Transverse colon (tissue), 4 donors: Measurements from ENCODE around the gene PPP1R14B. TPM values are rescaled to one million over a fixed set of nuclear protein-coding genes. Genes with fewer than 3 reads are reported as not detected.
A peak's percentile ranks its signal among the peaks of the same experiment; 100 is the strongest.

ENCODE experiments used
- DNase-seq: peaks from one replicate; pipeline ENCODE4 v3.0.0-alpha.2; 2019
- H3K27ac ChIP-seq, 4 donors: fragments of 200-600 bp; sonication (generic); 2 replicates each; pipeline ENCODE4 v1.5.1; 2016 to 2018; ENCODE audit warnings: inconsistent platforms in 4 of 4
- H3K27me3 ChIP-seq: fragments of 200-600 bp; sonication (generic); 2 replicates; pipeline ENCODE4 v1.5.1; 2017; ENCODE audit warnings: inconsistent platforms
- H3K36me3 ChIP-seq, 4 donors: fragments of 200-600 bp; sonication (generic); 2 replicates each; pipeline ENCODE4 v1.5.1; 2017 to 2019; ENCODE audit warnings: inconsistent platforms in 4 of 4
- H3K4me1 ChIP-seq, 4 donors: fragments of 200-600 bp; sonication (generic); 2 replicates each; pipeline ENCODE4 v1.5.1; 2017 to 2020; ENCODE audit warnings: inconsistent platforms in 4 of 4
- H3K4me3 ChIP-seq, 4 donors: fragments of 200-600 bp; sonication (generic); 1 replicate in 1 of 4; 2 replicates in 3 of 4; pipeline versions ENCODE4 v1.5.1 to v1.6.1; 2017 to 2019; ENCODE audit warnings: inconsistent platforms in 4 of 4
- H3K9me3 ChIP-seq, 2 donors: fragments of 200-600 bp; sonication (generic); 2 replicates each; pipeline ENCODE4 v1.5.1; 2017 to 2019; ENCODE audit warnings: inconsistent platforms in 2 of 2
- CTCF ChIP-seq, 5 experiments: fragments of 200-600 bp in 3 of 5; fragments of 450-650 bp in 2 of 5; sonication (generic) in 3 of 5; IDR thresholded peaks; 1 replicate in 2 of 5; 2 replicates in 3 of 5; pipeline ENCODE4 v1.5.1; 2016 to 2017; ENCODE audit warnings: antibody characterized with exemption in 5 of 5, inconsistent platforms in 3 of 5, mild to moderate bottlenecking in 2 of 5, moderate library complexity in 1 of 5
- EP300 ChIP-seq: sonication (generic); formaldehyde crosslinking; IDR thresholded peaks from one replicate; pipeline ENCODE4 v1.6.1; 2017; ENCODE audit warnings: antibody characterized with exemption, low read depth
- POLR2A ChIP-seq: fragments of 450-650 bp; IDR thresholded peaks from one replicate; pipeline ENCODE4 v1.6.1; 2016; ENCODE audit warnings: antibody characterized with exemption, mild to moderate bottlenecking, moderate library complexity
- POLR2AphosphoS5 ChIP-seq, 3 donors: sonication (generic); formaldehyde crosslinking; IDR thresholded peaks; one replicate each; pipeline ENCODE4 v1.6.1; 2016; ENCODE audit warnings: antibody characterized with exemption in 3 of 3
- WGBS, 2 donors: methylation state at CpG; one replicate each; pipeline ENCODE4 v1.1.5; 2018; ENCODE audit warnings: low coverage in 1 of 2; 5-methylcytosine and 5-hydroxymethylcytosine counted together
- in situ Hi-C, 4 donors: fragments of 200-750 bp; cut with MboI; loops; one replicate each; pipeline versions ENCODE4 v1.15.0 to v1.15.1; 2017; ENCODE audit warnings: low sequenced_read_pairs in 3 of 4, low pct_ligation_motif_present in 1 of 4, low pct_unique_long_range_greater_than_20kb in 1 of 4
- intact Hi-C: fragments of 100-400 bp; cut with DNase I; formaldehyde crosslinking; loops from one replicate; pipeline ENCODE4 v1.15.1; 2023; ENCODE audit warnings: low total_unique reads
- total RNA-seq, 4 donors: library from RNA; depleted of rRNA; stranded (reverse); fragments of >200 nt; gene quantifications; one replicate each; pipeline ENCODE4 v1.1.0, GENCODE V29; 2016

The PPP1R14B gene
- total RNA-seq, 4 donors from 2014 or later, result 62.8 to 80.4 (median 73.2) TPM

GRCh38 chr11:64254326-64254725 is 7.6 kb upstream of the PPP1R14B start:
- Histone ChIP-seq H3K4me3 (no peak overlapping the region), H3K36me3 (peaks cover 0 to 29% (median 0%) of the 10 kb centered on the region in 4 donors), H3K27me3 (no peaks in the 10 kb centered on the region), H3K27ac (no peak overlapping the region), H3K4me1 (peaks cover 15 to 36% (median 23%) of the 10 kb centered on the region in 4 donors), H3K9me3 (no peaks in the 10 kb centered on the region)
- in situ Hi-C loops, result no loop called here
- DNase-seq, result no peak
- TF ChIP-seq EP300 (no peak), CTCF (IDR thresholded peaks at IDR 0.05) (no peak), POLR2A (no peak), POLR2AphosphoS5 (IDR thresholded peaks at IDR 0.05) (no peak)
- intact Hi-C loops, result loop anchor here (5.0 kb wide), 1 partner anchor 48 kb away; the partner anchor contains the start of gene CATSPERZ
- WGBS, 2 donors, result 86% methylated on average over 7 of the region's 7 CpGs; no CpG with 5 or more reads in 1 of the 2 donors

- H3K9me3 ChIP-seq, result no peaks in the 10 kb centered on the region
- H3K27me3 ChIP-seq, result no peaks in the 10 kb centered on the region
- H3K4me1 ChIP-seq, result peaks cover 15 to 36% (median 23%) of the 10 kb centered on the region in 4 donors
- TF ChIP-seq EP300 (no peak), CTCF (IDR thresholded peaks at IDR 0.05) (no peak), POLR2AphosphoS5 (IDR thresholded peaks at IDR 0.05) (no peak), POLR2A (no peak)
- H3K4me3 ChIP-seq, result no peak overlapping the region
- DNase-seq, result peak; percentile 19
- in situ Hi-C loops (no loop called here), intact Hi-C loops (loop anchor here (5.0 kb wide), 1 partner anchor 49 kb away; the partner anchor contains the start of gene CATSPERZ)
- peaks cover 0 to 21% (median 0%) of the 10 kb centered on the region in 4 donors for H3K36me3 ChIP-seq
- WGBS, 2 donors, result 66% methylated on average over 5 of the region's 5 CpGs; no CpG with 5 or more reads in 1 of the 2 donors
- peak overlapping the region in 1 of 4 donors; percentile 84 for H3K27ac ChIP-seq
Measured at GRCh38 chr11:64253481-64253880, 6.7 kb upstream of the PPP1R14B start.

GRCh38 chr11:64253043-64253442 is 6.3 kb upstream of the PPP1R14B start:
- Histone ChIP-seq H3K4me1 (peaks cover 15 to 37% (median 23%) of the 10 kb centered on the region in 4 donors), H3K36me3 (peaks cover 0 to 20% (median 0%) of the 10 kb centered on the region in 4 donors), H3K27ac (peak overlapping the region; percentile 84 to 91 (median 88)), H3K9me3 (no peaks in the 10 kb centered on the region), H3K27me3 (no peaks in the 10 kb centered on the region), H3K4me3 (peak overlapping the region in 2 of 4 donors; percentile 65 to 86)
- DNase-seq, result no peak
- TF ChIP-seq CTCF (IDR thresholded peaks at IDR 0.05), result no peak
- TF ChIP-seq POLR2AphosphoS5 (IDR thresholded peaks at IDR 0.05), result no peak
- TF ChIP-seq EP300, result no peak
- TF ChIP-seq POLR2A, result no peak
- in situ Hi-C loops (no loop called here), intact Hi-C loops (loop anchor here (5.0 kb wide), 1 partner anchor 49 kb away; the partner anchor contains the start of gene CATSPERZ)
- 72% methylated on average over 8 of the region's 8 CpGs; no CpG with 5 or more reads in 1 of the 2 donors for WGBS, 2 donors

- in situ Hi-C loops, result no loop called here
- Histone ChIP-seq H3K4me3 (peak overlapping the region; percentile 65 to 91 (median 86)), H3K36me3 (peaks cover 0 to 20% (median 0%) of the 10 kb centered on the region in 4 donors), H3K4me1 (peaks cover 15 to 42% (median 29%) of the 10 kb centered on the region in 4 donors), H3K9me3 (no peaks in the 10 kb centered on the region), H3K27me3 (no peaks in the 10 kb centered on the region), H3K27ac (peak overlapping the region; percentile 84 to 91 (median 88))
- peak; percentile 89 for DNase-seq
- TF ChIP-seq POLR2AphosphoS5 (IDR thresholded peaks at IDR 0.05) (peak; percentile 74 to 83 (median 77)), EP300 (no peak), CTCF (IDR thresholded peaks at IDR 0.05) (peak; percentile 31 to 70 (median 50)), POLR2A (peak; percentile 88)
- WGBS, 2 donors, result 4 to 6% methylated on average over 10 to 23 of the region's 23 CpGs
- intact Hi-C loops, result loop anchor here (5.0 kb wide), 1 partner anchor 50 kb away; the partner anchor contains the start of gene CATSPERZ
Measured at GRCh38 chr11:64252003-64252872, 5.5 kb upstream of the PPP1R14B start.
